NCI-H1436 treated with DMSO at 0.1 percent for 48 hours (cell line): ENCODE measurements around the gene KDM5C.
"Not testable (repeated sequence)": the region's sequence is repeated elsewhere in the genome, so short reads cannot be mapped to it uniquely, and the experiment has no call there.

Experiments used
- DNase-seq: peaks from one replicate; lab custom pipeline; 2025; lab: John Stamatoyannopoulos, UW

Gene KDM5C

GRCh38 chrX:53190363-53190960 lies 34.5 kb downstream of the KDM5C start:
- DNase-seq, result no peak

- no peak for DNase-seq
Measured at GRCh38 chrX:53188763-53189162, 36.2 kb downstream of the KDM5C start.

DNA sequence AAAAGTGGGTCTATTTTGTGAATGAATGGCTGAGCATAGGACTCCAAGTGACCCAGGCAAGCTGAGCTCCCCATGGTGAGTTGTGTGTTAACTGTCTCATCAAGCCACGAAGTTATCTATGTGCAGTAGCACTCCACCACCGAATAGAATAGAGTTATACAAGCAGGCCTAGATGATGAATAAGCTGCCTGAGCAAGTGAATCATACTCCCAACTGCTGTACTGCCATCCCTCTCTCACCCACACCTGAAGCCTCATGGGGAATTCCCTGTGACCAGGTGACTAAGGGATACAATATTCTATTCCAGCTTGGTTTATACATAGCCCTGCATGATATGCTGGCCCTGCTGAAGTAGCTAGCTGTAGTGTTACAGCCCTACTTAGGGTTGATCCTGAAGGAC lies 38.7 kb downstream of the KDM5C start:
- no peak for DNase-seq

- DNase-seq, result no peak
Measured at GRCh38 chrX:53184836-53185235, 40.2 kb downstream of the KDM5C start.

- no peak for DNase-seq
Measured at GRCh38 chrX:53171356-53171755, 53.7 kb downstream of the KDM5C start.

DNA sequence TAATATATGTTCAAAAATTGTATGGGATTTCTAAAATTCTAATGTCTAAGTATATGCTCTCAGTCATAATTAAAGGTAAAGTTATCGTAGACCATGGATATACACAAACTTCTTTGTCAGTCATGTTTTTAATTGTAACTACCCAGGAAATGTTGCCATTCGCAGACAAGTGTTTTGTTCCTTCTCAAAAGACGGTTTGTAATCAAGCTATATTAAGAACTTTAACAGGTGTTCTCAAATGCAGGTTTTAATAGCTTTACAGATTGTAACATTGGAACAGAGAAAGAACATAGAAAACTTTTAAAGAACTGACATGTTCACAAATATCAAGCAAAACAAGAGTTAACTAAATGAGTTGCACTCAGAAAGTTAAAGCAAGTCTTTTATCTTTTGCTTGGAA lies 58.9 kb downstream of the KDM5C start:
- DNase-seq, result no peak

GRCh38 chrX:53164566-53164965 lies 60.4 kb downstream of the KDM5C start:
- not testable (repeated sequence) for DNase-seq

- no peak for DNase-seq
Measured at GRCh38 chrX:53163436-53163835, 61.6 kb downstream of the KDM5C start.

DNA sequence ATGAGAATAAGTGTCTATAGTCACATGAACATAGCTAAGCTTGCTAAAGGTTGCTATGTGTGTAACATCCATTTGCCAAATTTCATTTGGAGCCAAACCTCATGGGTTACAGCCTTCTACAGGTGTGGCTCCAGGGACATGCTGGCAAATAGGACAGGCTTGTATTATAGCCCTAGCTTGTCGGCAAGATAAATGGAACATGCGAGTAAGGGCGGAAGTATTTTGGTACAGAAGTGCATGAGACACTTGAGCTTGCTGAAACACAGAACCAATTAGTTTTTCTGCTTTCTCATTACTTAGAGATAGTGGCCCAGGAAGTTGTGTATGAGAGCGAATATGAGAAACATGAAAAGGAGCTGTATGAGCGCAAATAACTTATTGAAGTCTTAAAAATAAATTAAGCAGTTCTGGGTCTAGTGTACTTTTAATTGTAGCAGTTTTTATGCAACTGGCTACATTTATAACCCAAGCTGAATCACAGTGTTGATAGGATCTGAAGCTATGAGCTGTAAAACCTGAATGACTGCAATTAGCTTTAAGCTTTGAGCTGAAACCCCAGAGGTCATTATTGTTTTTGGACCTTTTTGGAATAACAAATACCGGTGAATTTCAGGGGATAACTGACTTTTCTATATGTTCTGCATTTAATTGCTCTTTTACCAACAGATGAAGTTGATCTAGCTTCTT lies 64.6 kb downstream of the KDM5C start:
- no peak for DNase-seq

- no peak for DNase-seq
Measured at GRCh38 chrX:53159184-53159583, 65.8 kb downstream of the KDM5C start.

DNA sequence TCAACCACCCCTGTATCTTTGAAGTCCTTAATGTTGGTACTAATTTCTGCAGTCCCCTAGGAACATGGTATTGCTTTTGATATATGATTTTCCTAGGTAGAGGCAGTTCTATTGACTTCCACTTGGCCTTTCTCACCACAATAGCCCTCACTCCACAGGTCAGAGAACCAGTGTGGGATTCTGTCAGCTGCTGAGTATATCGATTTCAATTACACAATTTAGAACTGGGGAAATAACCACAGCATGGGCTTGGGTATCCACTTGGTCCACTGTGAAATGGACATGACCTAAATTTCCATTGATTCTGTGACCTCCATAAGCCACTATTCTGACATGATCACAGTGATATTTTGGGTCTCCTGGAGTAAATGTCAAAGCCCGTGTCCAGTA lies 68.8 kb downstream of the KDM5C start:
- no peak for DNase-seq

GRCh38 chrX:53155512-53156206 lies 69.3 kb downstream of the KDM5C start:
- no peak for DNase-seq

GRCh38 chrX:53153581-53153980 lies 71.4 kb downstream of the KDM5C start:
- no peak for DNase-seq
